GM18498 (cell line): ENCODE data around the gene TRAPPC3.
A peak's percentile ranks its signal among the peaks of the same experiment; 100 is the strongest.

Source experiments
- ATAC-seq: cut with Tn5 transposase; IDR thresholded peaks from one replicate; pipeline ENCODE4 v1.9.1; 2021; ENCODE audit warnings: mild to moderate bottlenecking, moderate library complexity; ENCODE audit not compliant: unreplicated experiment

TRAPPC3 gene

DNA sequence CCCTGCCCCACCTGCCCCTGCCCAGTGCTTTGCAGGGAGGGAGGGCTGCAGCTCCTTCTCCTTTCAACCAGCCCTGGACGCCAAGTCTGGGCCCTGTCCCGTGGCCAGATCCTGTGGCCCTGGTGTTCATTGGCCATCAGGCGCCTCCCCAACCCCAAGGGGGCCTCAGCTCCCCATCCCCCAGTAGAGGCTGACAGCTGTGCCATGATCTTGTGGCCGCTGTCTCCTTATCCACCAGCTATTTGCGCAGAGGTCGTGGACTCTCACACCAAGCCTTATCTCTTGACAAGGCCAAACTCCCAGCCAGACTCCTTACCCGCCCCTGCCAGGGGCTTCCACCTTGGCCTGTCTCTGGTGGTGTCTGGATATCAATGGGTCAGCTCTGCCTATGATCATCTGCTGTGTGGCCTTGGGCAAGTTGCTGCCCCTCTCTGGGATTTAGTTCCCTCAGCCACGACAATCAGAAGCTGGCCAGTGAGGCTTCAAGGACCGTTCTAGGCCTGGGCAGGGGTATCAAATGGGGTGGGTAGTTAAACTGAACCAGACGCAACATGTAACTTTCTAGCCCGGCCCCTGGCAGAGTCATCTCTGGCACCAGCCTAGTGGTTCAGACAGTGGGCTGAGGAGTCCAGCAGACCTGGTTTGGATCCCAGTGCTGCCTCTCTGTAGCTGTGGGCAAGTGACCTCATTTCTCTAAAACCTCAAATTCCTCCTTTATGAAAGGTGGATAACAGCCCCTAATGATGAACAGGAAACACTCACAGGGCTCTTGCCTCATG, 21.0 kb downstream of the TRAPPC3 start:
- no peak for ATAC-seq

DNA sequence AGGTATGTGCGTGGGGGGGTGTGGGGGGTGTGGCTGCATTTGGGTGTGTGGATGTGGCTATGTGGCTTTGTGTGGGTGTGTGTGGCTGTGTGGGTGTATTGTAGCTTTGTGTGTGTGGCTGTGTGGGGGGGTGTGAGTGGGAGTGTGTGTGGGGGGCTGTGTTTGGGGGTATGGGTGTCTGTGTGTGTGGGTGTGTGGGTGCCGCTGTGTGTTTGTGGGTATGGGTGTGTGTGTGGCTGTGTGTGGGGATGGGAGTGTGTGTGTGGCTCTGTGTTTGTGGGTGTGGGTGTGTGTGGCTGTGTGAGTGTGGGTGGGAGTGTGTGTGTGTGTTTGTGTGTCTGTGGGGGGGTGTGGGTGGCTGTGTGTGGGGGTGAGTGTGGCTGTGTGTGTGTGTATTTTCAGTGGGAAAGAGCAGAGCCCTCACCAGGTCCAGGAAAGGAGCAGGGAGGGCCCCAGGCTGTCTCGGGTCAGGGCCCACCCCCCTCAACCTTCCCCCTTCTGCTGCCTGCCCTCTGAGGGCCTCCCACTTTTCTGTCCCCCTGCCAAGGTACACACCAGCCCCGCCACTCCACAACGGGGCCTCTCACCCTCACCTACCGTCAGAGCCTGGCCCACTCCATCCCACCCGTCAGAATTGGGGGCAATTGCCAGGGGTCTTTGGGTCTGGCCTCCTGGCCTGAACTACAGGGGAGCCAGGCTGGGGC, 22.3 kb downstream of the TRAPPC3 start:
- ATAC-seq = no peak

DNA sequence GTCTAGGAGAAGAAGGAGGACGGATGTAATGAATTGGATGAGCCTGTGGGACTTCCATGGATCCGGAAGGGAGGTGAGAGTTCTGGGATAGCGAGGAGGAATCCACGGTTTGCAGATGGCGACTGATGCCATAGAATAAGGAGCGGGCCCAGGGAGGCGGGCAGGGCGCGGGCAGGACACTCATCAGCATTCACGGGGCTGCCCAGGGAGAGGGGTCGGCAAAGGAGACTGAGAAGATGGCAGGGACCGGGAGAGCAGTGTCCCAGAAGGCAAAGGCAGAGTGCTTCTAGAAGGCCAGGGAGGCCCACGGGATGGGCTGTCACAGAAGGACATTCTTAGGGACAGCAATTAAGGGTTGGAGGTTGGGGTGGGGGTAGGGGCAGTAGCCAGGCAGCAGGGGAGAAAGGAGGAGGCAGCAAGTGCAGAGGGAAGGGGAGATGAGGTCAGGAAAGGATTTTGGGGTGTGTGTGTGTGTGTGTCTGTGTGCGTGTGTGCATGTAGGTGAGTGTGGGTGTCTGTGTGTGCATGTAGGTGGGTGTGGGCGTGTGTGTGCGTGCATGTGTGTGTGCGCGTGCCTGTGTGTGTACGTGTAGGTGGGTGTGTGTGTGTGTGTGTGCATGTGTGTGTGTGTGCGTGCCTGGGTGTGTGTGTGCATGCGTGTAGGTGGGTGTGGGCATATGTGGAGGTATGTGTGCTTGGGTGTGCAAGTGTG, 23.1 kb downstream of the TRAPPC3 start:
- no peak for ATAC-seq

DNA sequence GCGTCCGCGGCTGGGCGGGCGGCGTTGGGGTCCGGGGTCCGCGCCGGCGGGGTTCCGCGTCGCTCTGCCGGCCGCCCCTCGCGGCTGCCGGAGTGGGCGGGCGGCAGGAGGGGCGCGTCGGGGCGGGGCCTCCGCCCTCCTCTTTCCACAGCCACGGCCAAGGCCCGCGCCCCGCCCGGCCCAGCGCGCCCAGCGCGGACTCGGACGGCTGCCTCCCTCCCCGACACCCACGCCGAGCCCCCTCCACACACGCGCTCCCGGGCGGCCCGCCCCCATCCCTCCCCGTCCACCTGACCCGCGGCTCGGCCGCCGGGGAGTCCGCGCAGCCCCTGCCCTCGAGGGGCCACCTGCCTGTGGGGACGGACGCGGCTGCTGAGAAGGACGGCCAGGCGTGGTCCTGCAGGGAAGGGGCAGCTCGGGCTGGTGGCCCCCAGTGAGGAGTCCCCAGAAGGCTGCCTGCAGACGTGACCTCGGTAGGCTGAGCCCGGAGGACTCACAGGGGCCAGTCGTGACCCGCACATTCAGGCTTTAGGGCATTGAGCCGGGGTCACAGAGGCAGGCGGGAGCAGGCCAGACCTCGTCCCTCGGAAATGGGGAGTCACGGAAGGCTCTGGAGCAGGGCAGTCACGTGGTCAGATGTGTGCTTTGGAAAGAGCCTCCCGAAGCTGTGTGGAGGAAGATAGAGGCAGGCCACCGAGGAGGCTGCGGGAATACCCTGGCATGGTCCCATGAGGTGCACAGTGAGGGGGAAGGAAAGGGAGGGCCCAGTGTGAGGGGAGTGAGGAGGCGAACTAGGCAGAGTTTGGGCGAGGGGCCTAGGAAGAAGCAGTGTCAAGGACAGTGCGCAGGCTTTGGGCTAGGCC, 23.9 kb downstream of the TRAPPC3 start, which contains the start of gene COL8A2:
Gene COL8A2, minus strand, starts transcription at position 94 of the 863 bp plus-strand sequence. CDS start 24,980 bp downstream, outside the sequence.
- no peak for ATAC-seq

DNA sequence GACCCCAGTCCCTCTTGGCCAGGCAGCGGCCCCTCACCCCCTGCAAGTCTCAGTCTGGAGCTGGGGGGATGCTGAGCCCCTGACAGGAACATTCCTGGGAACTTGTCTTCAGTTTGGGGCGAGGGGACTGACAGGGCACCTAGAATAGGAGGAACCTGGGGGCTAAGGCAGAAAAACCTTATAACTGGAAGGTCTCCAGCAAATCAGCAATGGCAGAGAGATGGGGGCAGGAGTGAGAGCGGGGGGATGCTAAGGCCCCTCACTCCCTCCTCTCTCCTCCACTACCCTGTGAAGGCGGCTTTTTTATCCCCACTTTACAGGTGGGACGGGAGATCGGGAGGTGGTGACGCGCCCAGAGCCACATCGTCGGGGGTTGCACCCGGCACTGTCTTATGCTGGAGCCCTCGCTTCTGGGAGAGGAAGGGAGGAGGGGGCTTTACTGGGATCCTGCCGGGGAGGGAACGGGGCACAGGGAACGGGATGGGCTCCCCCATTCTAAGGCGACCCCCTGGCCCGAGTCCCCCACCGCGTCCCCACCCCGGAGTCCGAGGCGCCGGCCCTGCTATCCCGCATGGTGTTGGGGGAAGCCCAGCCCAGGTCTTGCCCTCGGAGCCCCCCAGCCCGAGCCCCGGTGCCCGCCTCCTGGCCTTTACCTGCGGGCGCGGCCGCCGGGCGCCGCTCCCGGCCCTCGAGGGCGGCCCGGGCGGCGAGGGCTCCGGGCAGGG, 24.7 kb downstream of the TRAPPC3 start:
- ATAC-seq = no peak

DNA sequence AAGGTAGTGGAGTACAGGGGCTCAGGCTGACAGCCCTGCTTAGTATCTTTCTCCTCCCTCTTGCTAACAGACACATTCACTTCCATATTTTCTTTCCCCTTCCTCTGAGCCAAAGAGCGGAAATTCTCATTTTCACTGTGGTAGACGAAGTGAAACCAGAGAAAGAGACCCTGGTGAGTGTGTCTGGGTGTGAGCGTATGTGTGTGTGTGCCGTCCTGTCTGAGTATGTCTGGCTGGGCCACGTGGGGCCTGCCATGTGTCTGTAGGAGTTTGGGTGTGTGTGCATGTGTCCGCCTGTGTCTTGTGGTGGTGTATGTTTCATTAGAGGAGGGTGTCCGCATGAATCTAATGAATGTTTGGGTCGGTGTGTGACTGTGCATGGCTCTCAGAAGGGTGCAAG, 25.9 kb downstream of the TRAPPC3 start:
- ATAC-seq = peak; percentile 65

DNA sequence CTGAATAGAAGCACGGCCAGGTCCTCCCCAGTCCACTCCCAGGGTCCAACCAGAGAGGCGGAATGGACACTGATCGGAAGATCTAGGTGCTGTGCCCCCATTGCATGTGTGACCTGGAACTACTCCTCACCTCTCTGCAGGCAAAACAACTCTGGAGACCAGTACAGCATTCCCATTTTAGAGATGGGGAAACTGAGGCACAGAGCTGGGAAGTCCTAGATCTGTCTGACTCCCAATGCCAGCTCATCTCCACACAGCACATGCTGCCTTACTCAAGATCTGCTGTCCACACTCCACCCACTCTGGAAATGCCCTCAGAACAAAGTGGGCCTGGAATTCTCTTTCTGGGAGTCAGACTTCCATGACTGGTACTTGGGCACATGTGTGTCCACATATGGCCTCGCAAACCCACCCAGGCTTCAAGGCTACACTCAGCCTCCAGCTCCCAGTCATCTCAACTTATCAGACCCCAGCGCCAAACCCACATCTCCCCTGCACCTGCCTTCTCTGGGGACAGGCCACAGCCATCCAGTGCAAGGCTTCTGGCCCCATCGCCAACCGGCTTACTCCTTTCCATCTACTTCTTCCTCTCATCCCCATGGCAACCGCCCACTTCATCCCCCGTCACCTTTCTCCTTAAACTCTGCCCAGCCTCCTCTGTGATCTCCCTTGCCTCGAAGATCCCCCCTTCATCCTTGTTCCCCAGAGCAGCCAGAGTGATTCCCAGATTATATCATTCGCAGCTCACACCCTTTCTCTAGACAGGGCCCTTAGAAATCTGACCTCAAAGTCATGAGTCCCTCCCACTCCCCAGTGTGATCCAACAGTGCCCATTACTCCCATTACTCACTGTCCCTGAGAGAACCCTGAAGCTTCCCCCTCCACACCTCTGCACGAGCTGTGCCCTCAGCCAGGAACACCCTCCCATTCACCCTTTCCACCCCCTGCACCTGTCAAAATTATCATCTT, 26.9 kb downstream of the TRAPPC3 start:
- no peak for ATAC-seq

DNA sequence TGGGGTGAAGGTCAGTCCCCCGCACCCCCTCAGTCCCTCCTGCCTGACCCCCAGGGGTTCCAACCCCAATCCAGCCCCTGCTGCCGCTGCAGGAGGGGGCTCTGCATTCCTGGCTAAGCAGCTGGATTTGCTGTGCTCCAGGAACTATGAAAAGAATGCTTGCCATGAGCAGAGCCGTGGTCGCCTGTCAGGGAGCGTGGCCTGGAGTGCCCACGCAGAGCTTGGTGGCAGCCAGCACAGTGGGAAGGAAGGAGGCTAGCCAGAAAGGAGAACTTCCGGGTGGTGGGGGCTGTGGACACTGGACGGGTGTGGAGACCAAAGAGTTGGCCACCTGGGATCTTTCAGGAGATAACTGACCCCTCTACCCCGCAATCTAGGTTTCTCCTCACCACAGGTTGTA, 29.8 kb downstream of the TRAPPC3 start:
- no peak for ATAC-seq

DNA sequence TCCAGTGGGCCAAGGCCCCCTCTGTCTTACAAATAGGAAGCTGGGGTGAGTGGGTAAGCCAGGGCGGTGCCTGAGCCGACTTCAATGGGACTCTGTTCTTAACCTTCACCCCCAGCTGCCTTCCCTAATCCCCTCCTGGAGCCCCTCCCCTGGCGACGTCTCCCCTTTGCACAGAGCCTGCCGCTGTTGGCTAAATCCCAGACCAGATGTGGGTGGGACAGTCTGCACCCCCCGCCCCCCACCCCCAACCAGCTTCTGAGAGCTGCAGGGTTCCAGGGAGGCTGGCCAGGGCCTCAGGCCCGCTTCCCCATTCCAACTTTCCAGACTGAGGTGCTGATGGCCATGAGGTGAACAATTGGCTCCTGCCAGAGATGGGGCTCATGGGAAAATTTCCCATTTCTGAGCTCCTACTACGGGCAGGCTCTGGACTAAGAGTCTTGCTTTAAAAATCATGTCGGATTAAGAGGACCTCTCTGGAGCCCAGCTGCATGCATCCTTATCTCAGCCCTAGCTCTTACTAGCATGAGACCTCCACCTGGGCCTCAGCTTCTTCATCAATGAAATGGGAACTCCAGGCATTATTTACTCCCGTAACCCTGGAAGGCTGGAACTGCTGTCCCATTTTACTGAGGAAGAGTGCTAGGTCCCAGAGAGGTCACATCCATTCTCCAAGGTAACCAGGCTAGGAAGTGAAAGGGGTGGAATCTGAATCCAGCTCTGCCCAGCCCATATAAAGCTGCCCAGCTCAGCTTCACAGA, 30.7 kb downstream of the TRAPPC3 start:
- ATAC-seq = no peak

DNA sequence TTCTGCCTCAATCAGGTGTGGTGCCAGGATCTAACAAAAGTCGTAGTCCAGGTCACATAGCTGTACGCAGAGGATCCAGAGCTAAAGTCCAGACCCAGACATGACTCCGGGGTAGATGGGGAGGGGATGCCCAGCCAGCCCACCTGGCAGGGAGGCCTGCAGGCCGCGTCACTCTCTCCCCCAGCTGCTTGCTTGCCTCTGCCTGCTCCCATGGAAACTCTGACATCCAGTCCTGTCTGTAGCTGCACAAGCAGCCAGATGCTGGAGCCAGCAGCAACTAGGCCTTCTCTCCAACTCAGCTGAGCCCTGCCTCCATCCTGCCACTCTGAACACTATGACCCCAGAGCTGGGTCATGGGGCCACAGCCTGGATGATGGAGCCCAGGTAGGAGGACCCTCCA, 32.4 kb downstream of the TRAPPC3 start:
- ATAC-seq = no peak

DNA sequence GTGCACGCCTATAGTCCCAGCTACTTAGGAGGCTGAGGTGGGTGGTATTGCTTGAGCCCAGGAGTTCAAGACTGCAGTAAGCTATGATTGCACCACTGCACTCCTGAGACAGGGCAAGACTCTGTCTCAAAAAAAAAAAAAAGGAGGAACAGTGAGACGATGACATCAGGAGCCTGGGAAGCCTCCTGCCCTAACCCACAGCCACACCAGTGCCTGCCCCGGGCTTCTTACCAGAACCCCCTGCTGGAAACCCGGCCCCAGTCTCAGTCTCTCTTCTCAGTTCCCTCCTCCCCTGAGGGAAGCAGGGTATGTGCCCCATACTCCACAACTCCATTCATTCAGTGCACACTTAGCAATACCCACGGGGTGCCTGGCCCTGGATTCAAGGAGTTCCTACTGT, 33.4 kb downstream of the TRAPPC3 start:
- no peak for ATAC-seq

DNA sequence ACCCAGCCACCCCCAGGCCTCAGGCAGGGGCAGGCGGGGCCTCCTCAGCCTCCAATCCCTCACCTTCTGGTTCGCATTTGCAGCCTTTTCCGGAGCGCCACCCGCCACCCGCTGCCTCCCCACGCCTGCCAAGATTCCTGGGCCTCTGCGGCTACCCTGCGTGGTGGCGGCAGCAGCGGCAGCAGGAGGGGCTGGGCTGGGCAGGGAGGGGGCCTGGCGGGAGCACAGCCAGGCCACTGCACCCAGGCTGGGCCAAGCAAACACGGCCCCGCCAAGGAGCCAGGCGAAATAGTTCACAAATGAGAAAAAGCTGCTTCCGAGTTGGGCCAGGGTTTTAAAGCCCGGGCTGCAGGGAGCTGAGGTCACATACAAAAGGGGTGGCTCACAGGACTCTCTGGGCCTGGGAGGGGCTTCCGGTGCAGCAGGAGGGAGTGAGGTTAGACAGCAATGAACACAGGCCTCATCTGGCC, 34.1 kb downstream of the TRAPPC3 start:
- no peak for ATAC-seq

DNA sequence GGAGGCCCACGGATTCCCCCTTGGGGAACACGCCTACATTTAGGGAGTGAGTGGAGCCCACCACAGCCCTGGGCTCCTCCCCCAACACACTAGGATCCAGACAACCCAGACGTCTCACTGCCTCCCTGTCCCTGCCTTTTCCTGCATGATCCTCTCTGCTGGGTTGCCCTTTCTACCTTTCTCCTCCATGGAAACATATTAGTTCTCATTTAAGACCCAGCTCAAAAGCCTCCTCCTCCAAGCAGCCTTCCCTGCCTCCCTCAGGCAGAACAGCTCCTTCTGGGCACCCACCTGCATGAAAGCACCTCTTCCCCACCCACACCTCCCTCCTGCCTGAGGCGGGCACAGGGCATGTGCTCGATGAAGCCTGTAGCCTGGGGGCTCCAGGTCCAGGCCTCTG, 34.9 kb downstream of the TRAPPC3 start:
- ATAC-seq = no peak

DNA sequence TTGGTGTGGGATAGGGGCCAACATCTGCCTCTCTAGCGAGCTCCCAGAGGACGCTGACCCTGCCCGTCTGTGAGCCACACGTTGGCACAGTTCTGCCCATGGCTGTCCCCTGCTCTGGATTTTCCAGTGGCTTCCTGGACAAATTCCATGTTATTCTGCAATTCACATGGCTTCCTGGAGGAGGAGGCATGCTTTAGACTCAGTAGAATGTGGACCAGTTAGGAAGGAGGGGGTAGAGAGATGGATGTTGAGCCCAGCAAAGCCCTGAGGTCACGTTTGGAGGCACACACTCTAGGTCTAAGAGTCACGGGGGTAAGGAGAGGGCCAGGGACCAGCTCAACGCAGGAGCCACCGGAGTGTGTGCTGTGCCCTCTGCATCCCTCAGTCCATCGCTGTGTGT, 36.5 kb downstream of the TRAPPC3 start:
- no peak for ATAC-seq

DNA sequence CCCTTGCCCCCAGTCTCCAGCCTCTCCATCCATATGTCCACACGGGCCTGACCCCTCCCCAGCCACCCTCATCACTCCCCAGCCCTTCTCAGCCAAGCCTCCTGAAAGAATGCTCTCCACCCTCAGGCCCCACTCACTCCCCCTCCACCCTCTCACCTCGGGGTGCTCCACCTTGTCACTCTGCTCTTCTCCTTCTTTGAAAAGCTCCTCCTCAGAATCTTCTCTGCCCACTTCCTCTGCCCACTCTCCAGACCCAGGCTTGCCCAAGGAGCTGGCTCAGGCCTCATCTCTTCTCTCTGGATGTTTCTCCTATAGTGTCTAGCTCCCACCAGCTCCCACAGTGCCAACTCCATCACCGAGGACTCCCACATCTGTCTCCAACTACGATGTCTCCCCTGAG, 38.1 kb downstream of the TRAPPC3 start:
- no peak for ATAC-seq

DNA sequence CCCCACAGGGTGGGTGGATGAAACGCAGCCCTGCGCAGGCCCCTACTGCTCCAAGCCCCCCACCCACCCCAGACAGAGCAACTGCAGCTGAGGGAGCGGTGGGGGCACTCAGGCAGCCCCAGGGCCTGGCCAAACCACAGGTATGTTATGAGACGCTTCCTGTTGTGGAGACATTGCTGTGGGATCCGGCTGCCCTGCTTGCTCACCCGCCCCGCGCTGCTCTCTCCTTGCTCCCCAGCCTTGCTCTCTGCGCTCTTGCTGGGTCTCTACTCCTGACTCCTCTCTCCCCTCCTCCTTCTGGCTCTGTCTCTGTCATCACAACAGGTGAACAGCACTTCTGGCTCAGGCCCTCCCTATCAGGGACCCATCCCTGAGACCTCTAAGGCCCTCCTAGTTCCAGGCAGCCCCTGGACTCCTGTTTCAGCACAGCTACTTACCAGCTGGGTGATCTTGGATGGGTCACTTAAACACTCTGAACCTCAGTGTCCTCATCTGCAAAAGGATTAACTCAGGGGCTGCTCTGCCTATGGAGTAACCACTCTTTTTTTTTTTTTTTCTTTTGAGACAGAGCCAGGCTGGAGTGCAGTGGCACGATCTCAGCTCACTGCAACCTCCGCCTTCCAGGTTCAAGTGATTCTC, 40.1 kb downstream of the TRAPPC3 start:
- ATAC-seq = no peak

DNA sequence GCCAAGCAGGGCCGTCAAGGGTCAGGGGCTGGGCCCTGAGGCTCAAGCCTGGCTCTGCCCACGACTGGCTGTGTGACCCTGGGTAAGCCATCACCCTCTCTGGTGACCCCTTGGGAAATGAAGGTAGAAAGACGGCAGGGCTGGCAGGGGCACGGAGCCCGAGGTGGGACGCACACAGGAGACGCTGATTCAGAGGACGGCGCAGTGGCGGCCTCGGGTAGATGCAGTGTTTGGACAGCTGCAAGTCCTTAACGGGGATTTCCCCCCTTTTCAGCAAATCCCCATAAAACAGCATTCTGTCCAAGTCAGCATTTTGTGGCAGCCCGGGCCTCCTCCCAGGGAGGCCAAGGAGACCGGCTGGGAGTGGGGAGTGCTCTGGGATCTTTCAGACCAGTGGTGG, 41.0 kb downstream of the TRAPPC3 start:
- ATAC-seq = no peak

DNA sequence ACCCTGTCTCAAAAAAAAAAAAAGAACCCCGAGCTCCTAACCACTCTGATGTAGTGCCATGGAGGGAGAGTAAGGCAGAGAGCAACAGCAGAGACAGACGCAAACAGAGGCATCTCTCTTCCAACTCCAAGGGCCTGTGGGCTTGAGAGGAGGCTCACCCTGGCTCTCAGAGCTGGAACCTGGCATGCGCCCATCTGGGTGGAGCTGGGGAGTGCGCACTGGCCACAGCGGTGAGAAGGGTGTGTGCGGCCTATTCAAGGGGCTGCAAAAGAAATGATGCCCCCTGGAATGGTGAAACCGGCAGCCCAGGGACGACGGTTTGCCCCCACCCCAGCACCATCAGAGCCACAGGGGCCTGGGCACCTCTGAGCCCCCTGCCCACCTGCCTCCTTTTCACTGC, 41.9 kb downstream of the TRAPPC3 start:
- ATAC-seq = no peak
